WTC11 (cell line): ENCODE data around the gene EXOC4.

Experiments
- ERG ChIP-seq: fragments of 250-450 bp; sonication (Bioruptor Pico); IDR thresholded peaks from 2 replicates; pipeline ENCODE4 v1.8.0; 2021; ENCODE audit warnings: mild to moderate bottlenecking
- ZNF232 ChIP-seq: sonication (generic); formaldehyde crosslinking; IDR thresholded peaks from 2 replicates; pipeline ENCODE4 v1.8.0; 2022; ENCODE audit warnings: mild to moderate bottlenecking, missing genetic modification reagents

GRCh38 chr7:133886086-133886485 is 633.2 kb downstream of the EXOC4 start:
- TF ChIP-seq ERG (CRISPR knock-in tag) (no peak), ZNF232 (CRISPR knock-in tag) (no peak)
